ENCODE data around the gene SYF2. TPM values are rescaled to one million over a fixed set of nuclear protein-coding genes. Genes with fewer than 3 reads are reported as not detected.

The SYF2 gene
- total and polyA plus RNA-seq, 2 of the 13 experiments (the other 11 are each of a cell fraction or from before 2014, with no cell fraction given): 17.8 to 34.1 TPM

- TF ChIP-seq, protein P1, sequence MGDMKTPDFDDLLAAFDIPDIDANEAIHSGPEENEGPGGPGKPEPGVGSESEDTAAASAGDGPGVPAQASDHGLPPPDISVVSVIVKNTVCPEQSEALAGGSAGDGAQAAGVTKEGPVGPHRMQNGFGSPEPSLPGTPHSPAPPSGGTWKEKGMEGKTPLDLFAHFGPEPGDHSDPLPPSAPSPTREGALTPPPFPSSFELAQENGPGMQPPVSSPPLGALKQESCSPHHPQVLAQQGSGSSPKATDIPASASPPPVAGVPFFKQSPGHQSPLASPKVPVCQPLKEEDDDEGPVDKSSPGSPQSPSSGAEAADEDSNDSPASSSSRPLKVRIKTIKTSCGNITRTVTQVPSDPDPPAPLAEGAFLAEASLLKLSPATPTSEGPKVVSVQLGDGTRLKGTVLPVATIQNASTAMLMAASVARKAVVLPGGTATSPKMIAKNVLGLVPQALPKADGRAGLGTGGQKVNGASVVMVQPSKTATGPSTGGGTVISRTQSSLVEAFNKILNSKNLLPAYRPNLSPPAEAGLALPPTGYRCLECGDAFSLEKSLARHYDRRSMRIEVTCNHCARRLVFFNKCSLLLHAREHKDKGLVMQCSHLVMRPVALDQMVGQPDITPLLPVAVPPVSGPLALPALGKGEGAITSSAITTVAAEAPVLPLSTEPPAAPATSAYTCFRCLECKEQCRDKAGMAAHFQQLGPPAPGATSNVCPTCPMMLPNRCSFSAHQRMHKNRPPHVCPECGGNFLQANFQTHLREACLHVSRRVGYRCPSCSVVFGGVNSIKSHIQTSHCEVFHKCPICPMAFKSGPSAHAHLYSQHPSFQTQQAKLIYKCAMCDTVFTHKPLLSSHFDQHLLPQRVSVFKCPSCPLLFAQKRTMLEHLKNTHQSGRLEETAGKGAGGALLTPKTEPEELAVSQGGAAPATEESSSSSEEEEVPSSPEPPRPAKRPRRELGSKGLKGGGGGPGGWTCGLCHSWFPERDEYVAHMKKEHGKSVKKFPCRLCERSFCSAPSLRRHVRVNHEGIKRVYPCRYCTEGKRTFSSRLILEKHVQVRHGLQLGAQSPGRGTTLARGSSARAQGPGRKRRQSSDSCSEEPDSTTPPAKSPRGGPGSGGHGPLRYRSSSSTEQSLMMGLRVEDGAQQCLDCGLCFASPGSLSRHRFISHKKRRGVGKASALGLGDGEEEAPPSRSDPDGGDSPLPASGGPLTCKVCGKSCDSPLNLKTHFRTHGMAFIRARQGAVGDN (CRISPR knock-in tag; IDR thresholded peaks at IDR 0.05): peak; percentile 89
- TF ChIP-seq ZNF570 (CRISPR knock-in tag; IDR thresholded peaks at IDR 0.05; ENCODE audit: borderline replicate concordance) (no peak), ZNF550 (CRISPR knock-in tag; IDR thresholded peaks at IDR 0.05; ENCODE audit: borderline replicate concordance) (no peak), TRIM24 (CRISPR knock-in tag; IDR thresholded peaks at IDR 0.05) (no peak), TARDBP (CRISPR knock-in tag; IDR thresholded peaks at IDR 0.05) (peak; percentile 22; the same call in 1 of the 2 replicates), ZNF549 (CRISPR knock-in tag; IDR thresholded peaks at IDR 0.05) (no peak), KLF9 (CRISPR knock-in tag; IDR thresholded peaks at IDR 0.05; ENCODE audit: low read depth) (no peak), HCFC1 (IDR thresholded peaks at IDR 0.05; ENCODE audit: low read depth, low read length) (no peak), ATF7 (IDR thresholded peaks at IDR 0.05) (no peak), ATF7 (CRISPR knock-in tag; IDR thresholded peaks at IDR 0.05) (0 out of 2 replicates have a peak, but pooled peaks have one; percentile 33), SAFB2 (CRISPR knock-in tag; IDR thresholded peaks at IDR 0.05; ENCODE audit: borderline replicate concordance, low read depth) (no peak), MATR3 (CRISPR knock-in tag; IDR thresholded peaks at IDR 0.05) (no peak), RCOR2 (CRISPR knock-in tag; IDR thresholded peaks at IDR 0.05) (peak; percentile 48; the same call in 1 of the 2 replicates), MIER2 (CRISPR knock-in tag; IDR thresholded peaks at IDR 0.05) (0 out of 2 replicates have a peak, but pooled peaks have one; percentile 12), FOXK1 (CRISPR knock-in tag; IDR thresholded peaks at IDR 0.05; ENCODE audit: borderline replicate concordance, low read depth) (0 out of 2 replicates have a peak, but pooled peaks have one; percentile 27), CAMTA2 (CRISPR knock-in tag; IDR thresholded peaks at IDR 0.05; ENCODE audit: borderline replicate concordance) (0 out of 2 replicates have a peak, but pooled peaks have one; percentile 54), ZBTB33 (CRISPR knock-in tag; IDR thresholded peaks at IDR 0.05) (peak; percentile 71; the same call in 1 of the 2 replicates), TCF12 (IDR thresholded peaks at IDR 0.05) (no peak), TCF12 (CRISPR knock-in tag; IDR thresholded peaks at IDR 0.05) (no peak), ZFP36L2 (CRISPR knock-in tag; IDR thresholded peaks at IDR 0.05) (no peak), MXI1 (IDR thresholded peaks at IDR 0.05; ENCODE audit: borderline replicate concordance, low read depth, low read length) (peak; percentile 31; the same call in 1 of the 3 replicates), ZNF510 (CRISPR knock-in tag; IDR thresholded peaks at IDR 0.05; ENCODE audit: low read depth) (0 out of 2 replicates have a peak, but pooled peaks have one; percentile 75), ZNF563 (CRISPR knock-in tag; IDR thresholded peaks at IDR 0.05) (peak; percentile 28; the same call in 1 of the 2 replicates)
Observed at GRCh38 chr1:25174730-25175612, 57.3 kb downstream of the SYF2 start (continued).

All from HepG2 (cell line).